H1 (cell line): ENCODE data around the gene ZNF385B. TPM values are rescaled to one million over a fixed set of nuclear protein-coding genes. Genes with fewer than 3 reads are reported as not detected.

Experiments used
- CTCF ChIA-PET: fragments of 300-600 bp; sonication (Branson Sonifier 250); formaldehyde crosslinking; loops from one replicate; lab custom pipeline; 2021; ENCODE audit not compliant: partially characterized antibody; lab: Charles Lee
- POLR2A ChIA-PET: fragments of 300-600 bp; sonication (Branson Sonifier 250); formaldehyde crosslinking; loops from one replicate; lab custom pipeline; 2021; ENCODE audit warnings: inconsistent platforms; ENCODE audit not compliant: partially characterized antibody; lab: Charles Lee
- DNase-seq, 2 experiments: peaks; one replicate each; pipeline versions ENCODE4 v3.0.0 to v3.0.0-alpha.2; 2010 to 2022; ENCODE audit warnings: low spot score in 2 of 2, low read depth in 1 of 2, mixed read lengths in 1 of 2
- FAIRE-seq: peaks from 2 replicates; lab custom pipeline; 2011; peaks lifted over from hg19 to GRCh38; lab: Jason Lieb, UNC
- H2AFZ ChIP-seq: 2 replicates; pipeline ENCODE4 v1.8.1; 2012; ENCODE audit warnings: low read length, inconsistent platforms
- H2AK5ac ChIP-seq: 2 replicates; pipeline ENCODE4 v1.6.1; 2013; ENCODE audit warnings: low read depth, low read length
- H2BK120ac ChIP-seq: replicated peaks from 2 replicates; pipeline ENCODE3; 2013; ENCODE audit warnings: low read depth, low read length, inconsistent platforms
- H2BK12ac ChIP-seq: 2 replicates; pipeline ENCODE4 v1.6.1; 2013; ENCODE audit warnings: low read depth, low read length
- H2BK15ac ChIP-seq: 2 replicates; pipeline ENCODE4 v1.6.1; 2013; ENCODE audit warnings: low read length
- H2BK20ac ChIP-seq: 2 replicates; pipeline ENCODE4 v1.6.1; 2013; ENCODE audit warnings: low read length
- H2BK5ac ChIP-seq: 2 replicates; pipeline ENCODE4 v1.6.1; 2013; ENCODE audit warnings: low read depth, low read length
- H3K14ac ChIP-seq: 2 replicates; pipeline ENCODE4 v1.6.1; 2013; ENCODE audit warnings: inconsistent platforms; ENCODE audit not compliant: insufficient read length
- H3K18ac ChIP-seq: 2 replicates; pipeline ENCODE4 v1.6.1; 2013; ENCODE audit warnings: low read length; ENCODE audit errors: extremely low read depth
- H3K23ac ChIP-seq: 2 replicates; pipeline ENCODE4 v1.6.1; 2013; ENCODE audit warnings: inconsistent platforms; ENCODE audit not compliant: insufficient read length
- H3K23me2 ChIP-seq: 2 replicates; pipeline ENCODE4 v1.6.1; 2013; ENCODE audit warnings: low read depth, low read length
- H3K27ac ChIP-seq: 2 replicates; pipeline ENCODE4 v1.6.1; 2011; ENCODE audit warnings: low read depth, low read length, inconsistent platforms
- H3K27me3 ChIP-seq, 4 experiments: replicated peaks in 1 of 4; 1 replicate in 1 of 4; 2 replicates in 3 of 4; pipeline versions ENCODE4 v1.6.1 to v1.8.1; 2011 to 2013; ENCODE audit warnings: low read length in 3 of 4, mild to moderate bottlenecking in 3 of 4, inconsistent platforms in 2 of 4, mixed read lengths in 2 of 4, moderate library complexity in 1 of 4; ENCODE audit not compliant: control insufficient read depth in 3 of 4, insufficient read depth in 3 of 4; ENCODE audit errors: extremely low read depth in 1 of 4
- H3K36me3 ChIP-seq, 4 experiments: 2 replicates each; pipeline versions ENCODE4 v1.6.1 to v1.8.1; 2011 to 2013; ENCODE audit warnings: mild to moderate bottlenecking in 4 of 4, low read length in 3 of 4, moderate library complexity in 2 of 4, control low read depth in 1 of 4, inconsistent platforms in 1 of 4; ENCODE audit not compliant: insufficient read depth in 4 of 4, control insufficient read depth in 2 of 4
- H3K4ac ChIP-seq: replicated peaks from 2 replicates; pipeline ENCODE3; 2013; ENCODE audit warnings: low read length, low read depth, mixed read lengths, inconsistent platforms; ENCODE audit not compliant: insufficient read length
- H3K4me1 ChIP-seq, 4 experiments: replicated peaks in 1 of 4; 1 replicate in 1 of 4; 2 replicates in 3 of 4; pipeline versions ENCODE4 v1.6.1 to v1.8.1; 2011 to 2013; ENCODE audit warnings: low read length in 3 of 4, inconsistent platforms in 2 of 4, mixed read lengths in 1 of 4; ENCODE audit not compliant: insufficient read depth in 4 of 4, control insufficient read depth in 3 of 4
- H3K4me2 ChIP-seq, 2 experiments: 2 replicates each; pipeline versions ENCODE4 v1.6.1 to v1.8.1; 2011 to 2013; ENCODE audit warnings: low read depth in 2 of 2, low read length in 2 of 2, control low read depth in 1 of 2, inconsistent platforms in 1 of 2, mild to moderate bottlenecking in 1 of 2; ENCODE audit not compliant: insufficient read depth in 1 of 2
- H3K4me3 ChIP-seq, 4 experiments: fragments of 200-600, 300-600 bp in 1 of 4; sonication (generic), shearing (Covaris generic), sonication (Bioruptor Twin) in 1 of 4; 2 replicates each; pipeline versions ENCODE4 v1.5.1 to v1.8.1; 2011 to 2016; ENCODE audit warnings: low read length in 4 of 4, low read depth in 3 of 4, control low read depth in 2 of 4, inconsistent platforms in 2 of 4, mild to moderate bottlenecking in 2 of 4, mixed read lengths in 1 of 4, moderate library complexity in 1 of 4; ENCODE audit not compliant: insufficient read depth in 2 of 4; ENCODE audit errors: extremely low read depth in 1 of 4
- H3K56ac ChIP-seq: replicated peaks from 2 replicates; pipeline ENCODE3; 2013; ENCODE audit warnings: low read depth, mild to moderate bottlenecking, mixed read lengths, low read length, inconsistent platforms; ENCODE audit not compliant: insufficient read length
- H3K79me1 ChIP-seq: 2 replicates; pipeline ENCODE4 v1.6.1; 2013; ENCODE audit warnings: low read depth, low read length, control low read depth
- H3K79me2 ChIP-seq, 2 experiments: 2 replicates each; pipeline versions ENCODE4 v1.6.1 to v1.8.1; 2012 to 2013; ENCODE audit warnings: low read length in 2 of 2, mild to moderate bottlenecking in 2 of 2, inconsistent platforms in 1 of 2; ENCODE audit not compliant: insufficient read depth in 2 of 2, control insufficient read depth in 1 of 2
- H3K9ac ChIP-seq, 4 experiments: replicated peaks in 1 of 4; 1 replicate in 1 of 4; 2 replicates in 3 of 4; pipeline versions ENCODE4 v1.6.1 to v1.8.1; 2011 to 2013; ENCODE audit warnings: low read depth in 3 of 4, low read length in 3 of 4, control low read depth in 2 of 4, mild to moderate bottlenecking in 2 of 4, moderate library complexity in 2 of 4, inconsistent platforms in 1 of 4; ENCODE audit errors: extremely low read depth in 1 of 4
- H3K9me3 ChIP-seq, 2 experiments: 2 replicates each; pipeline versions ENCODE4 v1.6.1 to v1.8.1; 2012 to 2013; ENCODE audit warnings: mild to moderate bottlenecking in 2 of 2, moderate library complexity in 2 of 2, control low read depth in 1 of 2, inconsistent platforms in 1 of 2, low read depth in 1 of 2, low read length in 1 of 2, mixed read lengths in 1 of 2; ENCODE audit not compliant: insufficient read depth in 2 of 2
- H4K20me1 ChIP-seq, 2 experiments: replicated peaks in 1 of 2; 2 replicates each; pipeline versions ENCODE3 to v1.8.1; 2011 to 2013; ENCODE audit warnings: inconsistent platforms in 2 of 2, low read length in 2 of 2, mild to moderate bottlenecking in 1 of 2; ENCODE audit not compliant: insufficient read depth in 2 of 2, control insufficient read depth in 1 of 2
- H4K5ac ChIP-seq: 2 replicates; pipeline ENCODE4 v1.6.1; 2013; ENCODE audit warnings: low read length, low read depth, mixed read lengths, inconsistent platforms; ENCODE audit not compliant: insufficient read length
- H4K8ac ChIP-seq: 2 replicates; pipeline ENCODE4 v1.8.0; 2013; ENCODE audit warnings: mild to moderate bottlenecking, moderate library complexity, low read length, inconsistent platforms; ENCODE audit not compliant: insufficient read depth; ENCODE audit errors: extremely low read depth
- H4K91ac ChIP-seq: replicated peaks from 2 replicates; pipeline ENCODE3; 2013; ENCODE audit warnings: low read length, mixed read lengths, inconsistent platforms; ENCODE audit not compliant: insufficient read length
- CBX8 ChIP-seq: fragments of 300-800, 300-1000 bp; sonication (generic); IDR thresholded peaks from 2 replicates; pipeline ENCODE4 v1.7.1; 2016; ENCODE audit warnings: low read depth, low read length, borderline replicate concordance
- CHD1 ChIP-seq: IDR thresholded peaks from 2 replicates; pipeline ENCODE4 v1.6.1; 2012; ENCODE audit warnings: low read depth, low read length, improper control_type of control experiment
- EZH2 ChIP-seq: fragments of 200-600 bp; sonication (generic); IDR thresholded peaks from 2 replicates; pipeline ENCODE4 v1.7.1; 2012; ENCODE audit warnings: low read depth, mild to moderate bottlenecking, moderate library complexity, low read length, inconsistent platforms; ENCODE audit not compliant: severe bottlenecking
- SAP30 ChIP-seq: fragments of 300-600 bp; sonication (generic); IDR thresholded peaks from 2 replicates; pipeline ENCODE4 v1.7.1; 2012; ENCODE audit warnings: low read length, moderate library complexity, mild to moderate bottlenecking, inconsistent platforms; ENCODE audit not compliant: insufficient read depth, insufficient replicate concordance
- TBP ChIP-seq: IDR thresholded peaks from 2 replicates; pipeline ENCODE4 v1.6.1; 2011; ENCODE audit warnings: low read depth, low read length, improper control_type of control experiment
- WGBS, 2 experiments: shearing (Covaris generic) in 1 of 2; methylation state at CpG; one replicate each; pipeline versions ENCODE4 v1.1.6 to v1.1.7; 2013 to 2015; ENCODE audit warnings: low lambda C conversion rate in 2 of 2, mixed read lengths in 2 of 2, inconsistent platforms in 1 of 2, low coverage in 1 of 2, missing lambda C conversion rate in 1 of 2; ENCODE audit not compliant: insufficient replicate concordance in 2 of 2, insufficient coverage in 1 of 2, insufficient read length in 1 of 2; ENCODE audit errors: extremely low coverage in 1 of 2, missing lambda C conversion rate in 1 of 2; 5-methylcytosine and 5-hydroxymethylcytosine counted together
- polyA plus RNA-seq, 7 experiments: library from polyadenylated mRNA; depleted of rRNA in 3 of 7; stranded (reverse) in 5 of 7; unstranded in 2 of 7; fragments of >200 nt in 5 of 7; fragments of 200-250 nt in 2 of 7; gene quantifications; 1 replicate in 5 of 7; 2 replicates in 1 of 7; 4 replicates in 1 of 7; pipeline versions ENCODE4 v1.2.1 to v1.2.3, GENCODE V29; 2011 to 2013; ENCODE audit warnings: missing spikeins in 2 of 7, mixed read lengths in 2 of 7
- total RNA-seq: library from RNA; stranded (reverse); fragmentation: NEBNext Ultra II Directional; extraction: Animal tissue kit (Norgen Biotek cat#: 25700); gene quantifications from 2 replicates; pipeline ENCODE4 v1.2.1, GENCODE V29; 2021

Gene ZNF385B
- total and polyA plus RNA-seq, 2 of the 8 experiments (the other 6 are each of a cell fraction or from before 2014, with no cell fraction given) = 1.1 to 3.7 TPM

- Histone ChIP-seq H2BK120ac (no peak overlapping the region), H4K8ac (no peak overlapping the region), H3K27ac (no peak overlapping the region), H2BK20ac (no peak overlapping the region), H3K18ac (no peak overlapping the region), H3K14ac (no peak overlapping the region), H3K79me1 (no peaks in the 10 kb centered on the region), H3K9ac (no peak overlapping the region), H3K56ac (no peak overlapping the region), H2BK15ac (no peak overlapping the region), H4K91ac (no peak overlapping the region), H3K9me3 (no peaks in the 10 kb centered on the region), H3K36me3 (no peaks in the 10 kb centered on the region), H2BK12ac (no peak overlapping the region), H3K79me2 (no peaks in the 10 kb centered on the region), H3K4ac (no peak overlapping the region), H4K20me1 (no peaks in the 10 kb centered on the region), H3K23me2 (no peaks in the 10 kb centered on the region), H2BK5ac (no peak overlapping the region), H3K4me1 (peaks cover 0 to 11% (median 3%) of the 10 kb centered on the region in 4 experiments; a peak in 4 of 7 replicates), H4K5ac (no peak overlapping the region), H3K4me3 (no peak overlapping the region), H3K27me3 (no peaks in the 10 kb centered on the region), H2AK5ac (no peak overlapping the region), H3K4me2 (no peak overlapping the region), H2AFZ (no peak overlapping the region), H3K23ac (no peak overlapping the region)
- no peak for DNase-seq
- POLR2A ChIA-PET = no interaction called here
- TF ChIP-seq TBP (no peak), SAP30 (no peak), CHD1 (no peak), EZH2 (no peak), CBX8 (no peak)
- 85% methylated on average over 4 of the region's 4 CpGs; no CpG with 5 or more reads in 1 of the 2 experiments for WGBS, 2 experiments
- FAIRE-seq = no peak
- CTCF ChIA-PET = interaction anchor here (1.9 kb wide), 1 partner anchor 25 kb away, joined by 6 read pairs; no protein-coding TSS in a partner anchor
Observed at GRCh38 chr2:179449010-179449409, 412.4 kb downstream of the ZNF385B start.
